DMS79 treated with DMSO at 0.1 percent for 48 hours (cell line): ENCODE data around the gene C1orf105.
"Not testable (repeated sequence)": the region's sequence is repeated elsewhere in the genome, so short reads cannot be mapped to it uniquely, and the experiment has no call there.

Source experiments
- DNase-seq: peaks from one replicate; lab custom pipeline; 2025; lab: John Stamatoyannopoulos, UW

C1orf105 gene

DNA sequence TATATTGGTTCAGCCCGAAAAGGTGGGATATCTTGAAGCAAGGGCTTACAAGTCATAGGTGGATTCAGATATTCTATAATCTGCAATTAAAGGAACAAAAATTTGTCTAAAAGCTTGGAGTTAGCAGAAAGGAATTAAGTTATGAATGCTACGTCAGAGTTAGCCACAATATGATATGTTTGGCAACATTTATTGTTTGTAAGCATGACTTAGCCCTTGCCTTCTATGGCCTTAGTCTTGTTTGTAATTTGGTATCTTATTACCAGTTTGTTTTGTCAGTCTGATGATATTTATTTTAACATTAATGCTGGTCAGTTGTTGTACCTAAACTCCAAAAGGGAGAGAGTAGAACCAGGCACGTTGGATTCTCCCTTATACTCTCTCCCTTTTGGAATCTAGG lies 69.4 kb downstream of the C1orf105 start:
- DNase-seq, result no peak

DNA sequence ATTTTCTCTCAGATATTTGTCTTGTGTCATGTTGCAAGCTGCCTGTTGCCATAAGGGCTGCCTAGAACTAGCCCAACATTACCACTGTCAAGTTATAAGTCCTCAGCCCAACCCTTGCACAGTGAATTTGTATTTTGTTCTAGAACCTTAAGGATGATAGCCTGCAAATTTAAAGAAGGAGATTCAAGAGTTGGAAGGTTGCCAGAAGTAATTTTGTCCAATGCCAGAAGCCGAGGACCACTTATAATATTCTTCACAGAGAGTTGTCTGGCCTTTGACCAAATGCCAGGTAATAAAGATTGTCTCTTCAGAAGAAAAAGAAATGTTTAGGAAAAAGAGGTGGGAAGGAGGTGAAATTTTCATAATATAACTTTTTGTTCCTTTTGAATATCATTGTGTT lies 71.9 kb downstream of the C1orf105 start:
- no peak for DNase-seq

- DNase-seq, result no peak
These were observed 73.7 kb downstream of the C1orf105 start for GRCh38 chr1:172494166-172494565.

- DNase-seq, result not testable (repeated sequence)
These were observed 75.6 kb downstream of the C1orf105 start for GRCh38 chr1:172496127-172496526.

- no peak for DNase-seq
These were observed 76.2 kb downstream of the C1orf105 start for GRCh38 chr1:172496678-172497077.

GRCh38 chr1:172497230-172497629 lies 76.7 kb downstream of the C1orf105 start:
- no peak for DNase-seq

- no peak for DNase-seq
These were observed 78.4 kb downstream of the C1orf105 start for GRCh38 chr1:172498857-172499256.

DNA sequence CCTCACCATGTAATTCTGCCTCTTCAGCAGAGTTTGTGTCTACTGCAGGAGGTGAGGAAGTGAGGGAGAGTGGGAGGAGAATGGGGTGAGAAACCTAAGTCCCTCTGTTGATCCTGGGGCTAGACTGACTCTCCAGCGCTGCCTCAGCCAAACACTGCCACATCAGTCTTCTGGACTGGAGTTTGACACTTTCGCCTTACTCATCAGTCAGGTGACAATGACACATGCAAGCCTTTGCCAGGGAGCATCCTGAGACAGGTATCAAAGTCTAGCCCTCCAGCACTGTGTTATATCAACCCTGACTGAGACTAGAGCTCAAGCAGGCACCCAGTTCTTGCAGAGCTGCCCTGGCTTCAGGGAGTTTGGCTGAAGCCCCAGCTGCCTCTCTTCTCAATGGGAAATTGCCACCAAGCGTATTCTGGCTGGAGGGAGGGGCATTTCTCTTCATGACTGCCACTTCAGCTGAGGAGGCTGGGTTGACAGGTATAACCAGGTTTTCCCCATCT lies 79.2 kb downstream of the C1orf105 start:
- DNase-seq, result peak; percentile 5

GRCh38 chr1:172500207-172500606 lies 79.7 kb downstream of the C1orf105 start:
- DNase-seq, result no peak

DNA sequence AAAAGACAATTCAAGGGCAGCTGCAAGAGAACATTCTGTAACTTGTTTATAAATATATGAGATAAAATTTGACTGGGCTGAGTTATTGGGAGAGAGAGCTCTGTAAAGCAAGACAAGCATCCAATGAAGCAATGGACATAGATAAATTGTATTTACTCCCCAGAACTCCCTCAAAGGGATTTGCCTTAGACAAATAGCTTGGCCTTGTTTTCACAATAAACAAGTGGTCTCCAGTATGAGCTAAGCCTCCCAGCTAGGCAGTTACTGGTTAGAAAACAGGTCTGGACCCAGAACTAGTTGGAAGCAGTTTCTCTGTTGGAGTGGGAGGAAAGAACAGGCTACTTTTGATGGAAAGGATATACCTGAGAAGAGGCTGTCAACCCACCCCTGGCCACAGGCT lies 87.3 kb downstream of the C1orf105 start:
- no peak for DNase-seq

GRCh38 chr1:172510479-172510878 lies 90.0 kb downstream of the C1orf105 start:
- DNase-seq, result no peak

DNA sequence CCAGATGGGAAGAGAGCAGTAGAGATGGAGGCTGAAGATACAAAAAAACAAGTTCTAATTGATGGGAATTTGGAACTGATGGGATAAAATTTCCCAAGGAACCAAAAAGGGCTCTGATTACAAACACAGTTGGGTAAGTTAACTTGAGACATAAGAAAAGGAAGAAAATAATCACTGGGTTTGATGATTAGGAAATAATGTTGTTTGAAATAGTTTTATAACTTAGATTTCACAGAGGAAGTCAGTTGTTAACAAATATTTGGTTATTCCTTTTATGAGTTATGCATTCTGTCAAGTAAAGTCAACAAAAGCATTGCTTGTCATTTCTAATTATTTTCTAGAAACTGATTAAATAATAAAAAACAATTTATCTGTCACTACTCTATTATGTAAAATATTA lies 92.1 kb downstream of the C1orf105 start:
- DNase-seq, result no peak

DNA sequence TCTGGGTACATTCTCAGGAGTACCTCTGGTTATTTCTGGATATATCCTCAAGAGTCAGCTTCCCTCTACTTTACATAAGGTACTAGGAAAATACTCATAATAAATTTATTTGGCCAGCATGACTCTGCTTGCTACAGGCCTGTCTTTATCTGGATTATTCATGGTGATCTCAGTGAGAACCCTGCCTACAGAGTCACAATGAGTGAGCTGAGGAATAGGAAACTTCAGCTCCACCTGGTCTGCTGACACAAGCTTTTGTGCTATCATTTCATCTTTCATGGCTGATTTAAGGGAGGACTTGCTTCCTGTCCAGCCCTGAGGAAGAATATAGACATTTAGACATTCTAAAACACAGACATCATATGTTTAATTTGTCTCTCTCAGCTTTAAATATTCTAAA lies 93.0 kb downstream of the C1orf105 start:
- DNase-seq, result no peak

DNA sequence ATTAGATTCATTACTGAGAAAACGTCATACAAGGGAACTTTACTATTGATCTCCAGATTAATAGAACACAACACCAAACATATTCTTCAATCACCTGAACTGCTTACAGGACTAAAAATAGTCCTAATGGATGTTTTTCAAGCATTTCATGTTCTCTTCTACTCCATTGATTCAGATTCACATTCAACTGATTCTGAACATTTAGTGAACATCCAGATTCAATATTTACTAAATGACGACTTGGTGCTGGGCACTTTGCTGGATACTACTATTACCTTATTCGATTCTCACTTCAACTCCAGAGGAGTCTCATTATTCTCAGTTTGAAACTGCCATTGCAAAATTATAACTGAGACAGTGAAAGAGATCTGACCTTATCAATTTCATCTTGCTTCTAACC lies 93.6 kb downstream of the C1orf105 start:
- no peak for DNase-seq

GRCh38 chr1:172515436-172515835 lies 95.0 kb downstream of the C1orf105 start:
- no peak for DNase-seq

DNA sequence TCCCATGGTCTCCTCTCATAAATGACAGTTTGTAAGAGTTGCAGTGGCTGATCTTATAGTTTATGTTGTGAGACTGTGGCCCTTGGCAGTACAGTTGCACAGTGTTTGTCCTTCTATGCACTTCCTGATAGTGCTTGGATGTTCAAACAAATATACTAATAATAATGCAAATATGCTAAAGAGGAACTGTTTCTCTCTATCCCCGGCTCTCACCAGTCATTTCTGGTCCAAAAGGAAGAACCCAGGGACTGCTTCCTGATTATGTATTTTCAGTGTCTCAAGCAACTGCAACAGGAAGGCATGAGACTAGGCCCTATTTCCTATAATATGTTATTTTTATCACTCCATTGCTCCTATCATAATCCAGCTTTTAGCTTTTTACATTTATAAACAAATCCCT lies 95.4 kb downstream of the C1orf105 start:
- DNase-seq, result no peak

DNA sequence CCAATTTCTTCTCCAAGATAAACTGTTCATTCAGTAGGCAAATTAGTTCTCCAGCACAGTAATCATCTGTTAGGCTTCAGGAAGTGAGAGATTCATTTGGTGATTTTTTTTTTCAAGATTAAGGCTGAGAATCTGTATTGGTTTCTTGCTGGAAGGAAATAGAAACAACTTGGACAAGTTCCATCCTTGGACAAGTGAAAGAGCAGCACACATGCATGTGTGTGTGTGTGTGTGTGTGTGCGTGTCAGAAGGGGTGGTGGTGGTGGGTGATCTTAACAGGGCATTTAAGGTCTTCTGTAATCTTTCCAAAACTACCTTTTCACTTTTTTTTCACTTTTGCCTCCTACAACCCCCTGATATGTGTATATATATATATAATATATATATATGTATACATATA lies 96.6 kb downstream of the C1orf105 start:
- no peak for DNase-seq

GRCh38 chr1:172517545-172517944 lies 97.1 kb downstream of the C1orf105 start:
- DNase-seq, result no peak
